NB4 (cell line): ENCODE results near the gene CALD1.

Experiments
- POLR2A ChIP-seq: IDR thresholded peaks from 2 replicates; pipeline ENCODE4 v1.6.1; 2011; ENCODE audit warnings: mild to moderate bottlenecking; ENCODE audit not compliant: insufficient read length; ENCODE audit errors: extremely low read depth
- TF ChIP-seq, protein P1 (sequence below): IDR thresholded peaks from one replicate; pipeline ENCODE4 v1.5.1; 2012; ENCODE audit warnings: low read depth, low read length

DNA sequence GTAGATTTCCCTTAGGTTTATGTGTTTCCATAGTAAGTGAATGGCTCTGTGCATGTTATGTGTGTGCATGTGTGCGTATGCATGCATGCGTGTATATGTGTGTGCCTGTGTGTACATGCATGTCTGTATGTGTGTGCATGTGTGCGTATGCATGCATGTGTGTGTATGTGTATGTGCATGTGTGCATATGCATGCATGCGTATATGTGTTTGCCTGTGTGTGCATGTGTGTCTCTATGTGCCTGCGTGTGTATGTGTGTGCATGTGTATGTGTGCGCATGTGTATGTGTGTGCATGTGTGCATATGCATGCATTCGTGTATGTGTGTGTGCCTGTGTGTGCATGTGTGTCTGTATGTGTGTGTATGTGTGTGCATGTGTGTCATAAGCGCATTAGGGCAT lies 108.1 kb downstream of the CALD1 start:
- TF ChIP-seq, protein P1, sequence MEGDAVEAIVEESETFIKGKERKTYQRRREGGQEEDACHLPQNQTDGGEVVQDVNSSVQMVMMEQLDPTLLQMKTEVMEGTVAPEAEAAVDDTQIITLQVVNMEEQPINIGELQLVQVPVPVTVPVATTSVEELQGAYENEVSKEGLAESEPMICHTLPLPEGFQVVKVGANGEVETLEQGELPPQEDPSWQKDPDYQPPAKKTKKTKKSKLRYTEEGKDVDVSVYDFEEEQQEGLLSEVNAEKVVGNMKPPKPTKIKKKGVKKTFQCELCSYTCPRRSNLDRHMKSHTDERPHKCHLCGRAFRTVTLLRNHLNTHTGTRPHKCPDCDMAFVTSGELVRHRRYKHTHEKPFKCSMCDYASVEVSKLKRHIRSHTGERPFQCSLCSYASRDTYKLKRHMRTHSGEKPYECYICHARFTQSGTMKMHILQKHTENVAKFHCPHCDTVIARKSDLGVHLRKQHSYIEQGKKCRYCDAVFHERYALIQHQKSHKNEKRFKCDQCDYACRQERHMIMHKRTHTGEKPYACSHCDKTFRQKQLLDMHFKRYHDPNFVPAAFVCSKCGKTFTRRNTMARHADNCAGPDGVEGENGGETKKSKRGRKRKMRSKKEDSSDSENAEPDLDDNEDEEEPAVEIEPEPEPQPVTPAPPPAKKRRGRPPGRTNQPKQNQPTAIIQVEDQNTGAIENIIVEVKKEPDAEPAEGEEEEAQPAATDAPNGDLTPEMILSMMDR = no peak
- no peak for TF ChIP-seq POLR2A
